ENCODE results near the gene BFSP1. TPM values are rescaled to one million over a fixed set of nuclear protein-coding genes. Genes with fewer than 3 reads are reported as not detected.

BFSP1 gene
- total RNA-seq = 3.7 and 5.2 TPM in 2 replicates
- polyA plus RNA-seq = 2.5 and 3.1 TPM in 2 replicates
- 4.1 and 4.5 TPM in 2 replicates for polyA plus RNA-seq (2011; cell fraction: cytosol; rRNA removed)
- polyA plus RNA-seq (2011; cell fraction: nucleus; rRNA removed) = 4.0 and 4.6 TPM in 2 replicates
- 3.9 and 4.4 TPM in 2 replicates for polyA plus RNA-seq (2012)
- polyA minus RNA-seq = 2.9 and 3.3 TPM in 2 replicates
- 1.4 TPM for polyA minus RNA-seq (2011; cell fraction: cytosol; rRNA and poly(A)+ RNA removed)
- polyA minus RNA-seq (2011; cell fraction: nucleus; rRNA and poly(A)+ RNA removed) = 1.2 and 1.5 TPM in 2 replicates
- Bru-seq, nascent RNA = percentile 41 among the genes with signal in this experiment
- BruChase-seq, experiment 1, labeled RNA remaining after a 6-hour chase = percentile 39 among the genes with signal in this experiment
- percentile 34 among the genes with signal in this experiment for BruChase-seq, experiment 2, labeled RNA remaining after a 2-hour chase
- long read RNA-seq, transcript BFSP1-202 (8 exons, 2,207 nt) = major isoform, 5 of 9 reads
- long read RNA-seq, partial matches to known transcripts = 1 of 9 reads
- long read RNA-seq, other reads (novel, unspliced or antisense) = 2 of 9 reads

GRCh38 chr20:17530716-17531664 lies at the start of gene BFSP1:
BFSP1 (minus strand) TSS chr20:17531379; CDS start chr20:17531329, 50 bp downstream.
- Histone ChIP-seq H3K79me2 (ENCODE audit: control insufficient read depth, insufficient read depth, low read length) (no peaks in the 10 kb centered on the region), H3K9me3 (replicated peaks; ENCODE audit: control insufficient read depth, insufficient read depth, low read length) (no peaks in the 10 kb centered on the region), H3K4me3 (replicated peaks in 1 of 3; ENCODE audit: insufficient read depth in 1 of 3, low read depth in 1 of 3, low read length in 3 of 3) (peak within 1 kb of the TSS; percentile 16 to 47 (median 45)), H3K36me3 (ENCODE audit: control insufficient read depth in 2 of 2, extremely low read depth in 1 of 2, insufficient read depth in 2 of 2, low read length in 2 of 2) (no peaks in the 10 kb centered on the region), H3K27ac (ENCODE audit: insufficient read depth, low read depth, low read length) (peak within 1 kb of the TSS; percentile 41), H3K27me3 (ENCODE audit: control insufficient read depth in 2 of 2, insufficient read depth in 2 of 2, low read length in 2 of 2) (no peaks in the 10 kb centered on the region), H2AFZ (ENCODE audit: low read depth, low read length) (peak within 1 kb of the TSS; percentile 78), H3K4me2 (ENCODE audit: insufficient read depth, low read length) (peak within 1 kb of the TSS; percentile 81), H3K4me1 (ENCODE audit: control insufficient read depth, extremely low read depth, insufficient read depth, low read length) (peaks cover 15% of the 10 kb centered on the region), H3K9me1 (replicated peaks; ENCODE audit: control insufficient read depth, extremely low read depth, insufficient read depth, low read length) (no peaks in the 10 kb centered on the region), H3K9ac (replicated peaks; ENCODE audit: extremely low read depth, insufficient read depth, low read length) (peak within 1 kb of the TSS; percentile 49), H4K20me1 (replicated peaks; ENCODE audit: control insufficient read depth, extremely low read depth, insufficient read depth, low read length) (no peaks in the 10 kb centered on the region)
- intact Hi-C loops (cut with micrococcal nuclease) = loop anchor here (1.0 to 10.0 kb wide), 7 partner anchors 11 to 464 kb away; partner anchors contain the start of gene RRBP1
- ChIA-PET CTCF (interaction anchor here (0.9 to 3.6 kb wide), 14 partner anchors 8 to 408 kb away, joined by 3 to 44 read pairs (median 4); partner anchors contain the start of gene DSTN), POLR2A (interaction anchor here (1.0 kb wide), 1 partner anchor 39 kb away, joined by 5 read pairs; the partner anchor contains the start of gene DSTN)
- TF ChIP-seq JUN (IDR thresholded peaks at IDR 0.05; ENCODE audit: borderline replicate concordance, insufficient read depth, insufficient read length, low read depth) (peak; percentile 58), FOS (IDR thresholded peaks at IDR 0.05; ENCODE audit: borderline replicate concordance, insufficient read depth, low read length) (no peak), POLR2AphosphoS5 (IDR thresholded peaks at IDR 0.05; ENCODE audit: insufficient read depth, low read depth, low read length) (peak; percentile 54), POLR2A (IDR thresholded peaks at IDR 0.05; ENCODE audit: low read depth, low read length) (peak; percentile 41)
- dilution Hi-C loops (cut with MboI; ENCODE audit: extremely low pct_ligation_motif_present, low sequenced_read_pairs) = no loop called here
- DNase-seq (ENCODE audit: low read depth, low spot score) = peak; percentile 72
- peak; percentile 15 for FAIRE-seq
- TSS peak; percentile 63 for BruUV-seq (replicated peaks)

Measured in endothelial cell of umbilical vein (primary cell).